ENCODE results near the gene CCDC97.
"Not testable (repeated sequence)": the region's sequence is repeated elsewhere in the genome, so short reads cannot be mapped to it uniquely, and the experiment has no call there.

Gene CCDC97

DNA sequence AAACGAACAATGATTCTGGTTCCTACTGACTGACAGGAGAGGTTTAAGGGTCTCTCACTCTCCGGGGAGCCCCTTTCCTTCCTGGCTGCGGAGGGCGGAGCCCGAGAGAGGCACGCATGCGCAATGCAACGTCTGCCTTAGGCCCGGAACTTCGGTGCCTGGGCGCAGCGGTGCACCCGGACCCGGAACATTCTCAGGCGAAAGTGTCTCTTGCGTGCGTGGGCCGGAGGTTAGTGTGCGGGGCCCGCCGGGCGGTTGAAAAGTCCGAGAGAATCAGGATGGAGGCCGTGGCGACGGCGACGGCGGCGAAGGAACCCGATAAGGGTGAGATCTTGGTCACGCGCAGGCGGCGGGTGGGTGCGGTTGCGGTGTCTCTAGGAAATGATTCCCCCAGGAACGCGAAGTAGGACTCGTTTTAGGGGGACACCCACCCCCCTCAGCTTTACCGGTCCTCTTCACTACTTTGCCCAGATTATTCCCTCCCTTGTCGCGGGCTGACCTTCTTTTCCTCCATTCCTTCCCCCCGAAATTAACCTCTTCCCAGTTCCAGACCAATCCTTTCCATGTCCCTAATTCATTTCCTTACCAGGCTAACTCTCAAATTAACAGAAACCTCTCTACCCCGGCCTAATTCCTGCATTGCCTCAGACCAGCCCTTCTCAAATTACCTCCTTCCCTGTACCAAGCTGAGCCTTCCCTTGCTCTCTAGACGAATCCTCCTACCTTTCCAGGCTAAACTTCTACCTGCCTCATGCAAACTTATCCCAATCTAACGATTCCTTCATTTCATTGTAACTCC lies at the start of gene CCDC97:
Gene CCDC97 (plus strand): TSS at position 140 of the 799 bp plus-strand sequence. CDS start 139 bp downstream, at position 279.
- DNase-seq: peak; percentile 28 to 90 (median 83)

DNA sequence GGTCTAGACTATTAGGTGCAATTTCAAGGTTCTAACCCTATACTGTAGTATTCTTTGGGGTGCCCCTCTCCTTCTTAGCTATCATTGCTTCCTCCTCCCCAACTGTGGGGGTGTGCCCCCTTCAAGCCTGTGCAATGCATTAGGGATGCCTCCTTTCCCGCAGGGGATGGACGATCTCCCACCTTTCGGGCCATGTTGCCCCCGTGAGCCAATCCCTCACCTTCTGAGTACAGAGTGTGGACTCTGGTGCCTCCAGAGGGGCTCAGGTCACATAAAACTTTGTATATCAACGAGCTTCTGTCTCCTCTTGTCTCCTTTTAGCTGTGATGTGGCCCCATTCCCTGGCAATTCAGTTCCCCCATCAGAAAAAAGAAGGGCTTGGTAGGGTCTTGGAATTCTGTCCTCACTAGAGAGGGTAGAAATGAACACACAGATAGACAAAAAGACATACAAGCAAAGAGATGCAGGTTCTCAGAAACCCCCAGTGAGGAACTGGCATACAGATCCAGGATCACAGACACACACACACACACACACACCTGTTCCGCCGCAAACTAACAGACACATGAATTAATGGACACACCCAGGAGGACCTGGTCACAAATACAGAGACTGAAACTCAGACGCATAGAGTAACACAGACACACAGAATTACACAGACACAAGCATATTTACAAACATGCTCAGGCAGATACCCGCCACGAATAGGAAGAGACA lies 48.3 kb upstream of the CCDC97 start:
- peak in 2 of 14 donors; percentile 3 to 22 for DNase-seq

DNA sequence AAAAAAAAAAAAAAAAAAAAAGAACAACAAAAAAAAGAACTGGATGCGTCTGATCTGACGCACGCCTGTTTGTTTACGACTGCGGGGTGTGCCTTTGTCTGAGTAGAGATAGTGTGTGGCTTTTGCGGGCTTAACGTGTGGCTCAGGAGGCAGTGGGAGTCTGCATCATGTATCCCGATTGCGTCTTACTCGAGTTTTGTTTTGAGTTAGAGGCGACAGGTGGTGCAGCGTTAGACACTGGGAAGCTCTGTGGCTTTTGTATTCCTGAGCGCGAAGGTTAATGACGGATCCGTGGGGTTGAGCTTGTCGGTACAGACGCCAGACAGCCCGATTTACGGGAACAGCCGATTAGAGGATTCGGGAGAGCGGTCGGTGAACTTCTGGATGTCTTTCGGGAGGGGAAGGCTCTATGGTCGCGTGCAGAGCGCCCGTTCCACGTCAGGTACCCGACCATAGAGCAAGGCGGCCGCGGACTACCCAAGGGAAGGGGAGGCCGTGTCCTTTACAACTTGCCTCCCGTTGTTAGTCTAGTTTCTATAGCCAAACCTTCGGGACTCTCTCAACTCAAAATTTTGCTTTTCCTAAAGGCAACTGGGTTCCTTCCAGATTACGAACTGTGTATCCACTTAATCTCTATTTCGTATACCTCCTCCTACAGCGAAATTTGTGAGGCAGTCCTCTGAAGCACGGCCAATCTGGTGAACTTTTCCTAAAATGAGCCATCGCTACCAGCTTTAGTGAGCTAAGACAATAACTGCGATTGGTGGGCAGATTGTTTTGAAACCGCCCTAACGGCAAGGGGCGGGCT lies 46.7 kb upstream of the CCDC97 start:
- DNase-seq: peak in 11 of 14 donors; percentile 23 to 94 (median 79)

DNA sequence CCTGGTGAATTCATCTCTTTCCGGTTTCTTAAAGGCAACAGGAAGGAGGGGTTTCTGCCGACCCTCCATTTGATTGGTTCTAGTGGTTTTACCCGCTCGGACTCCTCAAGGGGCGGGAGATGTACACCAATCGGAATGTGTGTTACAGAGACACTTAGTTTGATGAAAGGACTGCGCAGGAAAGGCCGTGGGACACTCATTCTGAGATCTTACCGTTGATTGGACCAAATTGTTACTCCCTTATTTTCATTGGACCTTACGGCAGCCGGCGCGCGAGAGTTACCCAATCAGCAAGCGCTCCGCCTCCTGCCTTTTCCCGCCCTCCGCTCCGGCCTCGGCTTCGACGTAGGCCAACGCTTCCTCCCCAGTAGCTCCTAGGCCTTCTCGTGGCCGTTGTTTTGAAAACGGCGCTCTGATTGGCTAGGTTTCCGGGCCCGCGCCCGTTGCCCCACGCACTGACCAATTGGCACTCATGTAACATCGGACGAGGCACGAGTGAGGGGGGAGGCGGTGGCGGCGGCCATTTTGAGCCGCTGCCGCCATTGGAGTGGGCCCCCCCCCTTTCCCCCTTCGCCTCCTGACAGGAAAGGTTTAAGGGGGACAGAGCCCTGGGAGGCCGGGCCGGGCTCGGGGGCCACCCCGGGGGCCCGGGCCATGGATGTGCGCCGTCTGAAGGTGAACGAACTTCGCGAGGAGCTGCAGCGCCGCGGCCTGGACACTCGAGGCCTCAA lies 46.0 kb upstream of the CCDC97 start, which contains the start of gene HNRNPUL1:
Gene HNRNPUL1 (plus strand): TSS at position 523 of the 731 bp plus-strand sequence. CDS start 132 bp downstream, at position 655.
- DNase-seq: peak; percentile 97 to 100 (median 100)

DNA sequence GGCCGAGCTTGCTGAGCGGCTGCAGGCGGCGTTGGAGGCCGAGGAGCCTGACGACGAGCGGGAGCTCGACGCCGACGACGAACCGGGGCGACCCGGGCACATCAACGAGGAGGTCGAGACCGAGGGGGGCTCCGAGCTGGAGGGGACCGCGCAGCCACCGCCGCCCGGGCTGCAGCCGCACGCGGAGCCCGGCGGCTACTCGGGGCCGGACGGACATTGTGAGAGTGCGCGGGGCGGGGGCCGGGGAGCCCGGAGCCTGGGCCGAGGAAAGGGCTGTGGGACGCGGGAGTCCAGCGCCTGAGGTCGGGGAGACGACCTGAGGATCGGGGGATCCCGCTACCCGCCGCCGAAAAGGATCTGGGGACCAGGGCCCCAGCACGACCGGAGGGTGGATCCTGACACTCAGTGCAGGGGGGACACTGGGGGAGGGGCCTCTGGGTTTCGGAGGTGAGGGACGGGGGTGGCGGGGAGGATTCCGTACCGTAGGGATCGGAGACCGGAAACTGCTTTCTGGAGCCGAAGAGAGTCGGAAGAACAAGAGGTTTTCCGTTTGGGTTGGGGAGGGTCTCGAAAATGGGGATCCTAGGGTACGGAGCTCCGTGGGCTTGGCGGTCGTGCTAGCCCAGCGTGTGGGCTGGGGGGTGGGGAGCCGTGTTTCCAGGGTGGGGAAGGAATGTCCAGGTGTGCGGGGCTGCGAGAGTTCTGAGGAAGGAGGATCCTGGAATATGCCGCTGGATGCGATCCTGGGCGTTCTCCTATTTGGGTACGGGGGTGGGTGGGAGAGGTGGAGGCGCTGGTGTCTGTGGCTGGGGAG lies 45.2 kb upstream of the CCDC97 start:
- peak in 4 of 14 donors; percentile 32 to 64 (median 46) for DNase-seq

DNA sequence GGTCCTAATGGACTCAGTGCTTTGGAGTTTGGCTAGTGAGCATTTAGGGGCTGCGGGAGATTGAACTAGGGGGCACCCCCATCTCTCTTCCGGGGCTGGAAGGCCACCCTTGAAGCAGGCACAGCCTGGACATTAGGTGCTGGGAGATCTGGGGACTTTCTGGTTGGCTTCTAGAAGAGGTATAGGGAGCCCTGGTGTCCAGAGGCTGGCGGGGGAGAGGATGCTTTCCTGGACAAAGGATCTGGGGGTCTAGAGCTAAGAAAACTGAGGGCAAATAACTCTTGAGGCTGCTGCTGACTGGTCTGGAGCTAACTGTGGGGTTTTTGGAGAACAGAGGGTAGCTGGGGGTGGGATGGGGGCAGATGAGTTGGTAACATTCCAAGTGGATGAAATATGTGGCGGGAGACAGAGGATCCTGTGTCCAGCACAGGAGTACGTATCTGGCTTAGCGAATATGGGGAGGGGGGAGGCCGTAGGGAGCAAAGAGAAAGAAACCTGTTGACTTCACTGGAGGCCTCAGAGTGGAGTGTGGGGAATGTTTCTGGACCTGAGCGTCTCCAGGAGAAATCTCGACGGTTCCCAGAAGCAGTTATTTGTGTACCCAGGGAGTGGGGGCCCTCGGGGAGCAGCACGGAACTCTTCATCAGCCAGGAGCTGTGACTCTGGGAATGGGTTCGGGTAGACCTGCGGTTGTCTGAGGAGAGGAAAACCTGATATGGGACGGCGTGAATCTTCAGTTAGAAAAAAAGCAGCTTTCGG lies 44.4 kb upstream of the CCDC97 start:
- DNase-seq: peak in 3 of 14 donors; percentile 3 to 44 (median 4)

DNA sequence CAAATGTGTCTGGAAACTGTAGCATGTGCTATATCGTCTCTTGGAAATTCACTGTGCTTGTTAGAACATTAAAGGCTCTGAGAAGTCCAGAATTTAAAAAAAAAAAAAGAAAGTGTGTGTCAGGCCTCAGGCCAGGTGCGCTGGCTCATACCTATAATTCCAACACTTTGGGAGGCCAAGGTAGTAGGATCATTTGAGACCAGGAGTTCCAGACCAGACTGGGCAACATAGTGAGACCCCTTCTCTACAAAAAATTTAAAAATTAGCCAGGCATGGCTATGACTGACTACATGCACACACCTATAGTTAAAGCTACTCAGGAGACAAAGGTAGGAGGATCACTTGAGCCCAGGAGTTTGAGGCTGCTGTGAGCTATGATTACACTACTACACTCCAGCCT lies 40.9 kb upstream of the CCDC97 start:
- DNase-seq: no peak

DNA sequence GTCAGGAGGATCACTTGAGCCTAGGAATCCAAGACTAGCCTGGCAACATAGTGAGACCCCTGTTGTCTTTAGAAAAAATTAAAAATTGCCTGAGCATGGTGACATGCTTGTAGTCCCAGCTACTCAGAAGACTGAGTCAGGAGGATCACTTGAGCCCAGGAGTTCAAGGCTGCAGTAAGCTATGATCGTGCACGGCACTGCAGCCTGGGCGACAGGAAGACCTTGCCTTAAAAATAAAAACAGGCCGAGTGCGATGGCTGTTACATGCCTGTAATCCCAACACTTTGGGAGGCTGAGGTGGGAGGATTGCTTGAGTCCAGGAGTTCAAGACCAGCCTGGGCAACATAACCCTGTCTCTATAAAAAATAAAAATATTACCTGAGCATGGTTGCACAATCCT lies 40.4 kb upstream of the CCDC97 start:
- DNase-seq: no peak

DNA sequence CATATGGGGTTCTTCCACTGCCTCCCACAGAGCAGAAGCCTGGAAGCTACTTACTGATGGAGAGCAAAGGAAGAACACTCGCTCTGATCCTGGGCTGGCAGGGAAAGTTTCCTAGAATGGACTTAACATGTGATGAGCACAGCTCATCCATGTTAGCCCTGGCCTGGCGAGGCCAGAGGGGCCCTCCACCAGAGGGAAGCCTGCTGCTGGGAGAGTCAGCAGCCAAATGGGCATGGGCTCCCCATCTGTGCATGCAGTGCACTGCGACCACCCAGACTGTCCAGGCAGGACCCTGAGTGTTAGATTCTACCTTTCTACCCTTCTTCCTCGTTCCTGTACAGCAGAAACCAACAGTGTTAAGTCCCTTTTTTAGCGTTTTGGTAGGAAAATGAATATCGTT lies 36.9 kb upstream of the CCDC97 start:
- DNase-seq: no peak

DNA sequence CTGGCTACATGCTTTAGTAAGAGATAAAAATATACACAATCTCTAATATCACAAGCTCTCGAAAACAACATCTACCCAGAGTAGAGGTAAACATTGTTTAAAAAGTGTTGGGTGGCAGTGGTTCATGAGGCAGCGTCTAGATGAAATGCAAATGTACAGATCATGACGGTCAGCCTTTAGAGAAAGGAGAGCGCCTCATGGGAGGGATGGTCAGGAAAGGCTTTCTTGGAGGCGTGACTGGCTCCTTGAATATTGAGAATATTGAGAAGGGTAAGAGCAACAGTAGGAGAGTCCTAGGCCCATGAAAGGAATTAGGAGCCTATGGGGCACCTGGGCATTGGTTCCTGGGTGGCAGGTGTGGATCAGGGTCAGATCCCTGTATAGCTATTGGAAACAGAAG lies 35.2 kb upstream of the CCDC97 start:
- DNase-seq: no peak

DNA sequence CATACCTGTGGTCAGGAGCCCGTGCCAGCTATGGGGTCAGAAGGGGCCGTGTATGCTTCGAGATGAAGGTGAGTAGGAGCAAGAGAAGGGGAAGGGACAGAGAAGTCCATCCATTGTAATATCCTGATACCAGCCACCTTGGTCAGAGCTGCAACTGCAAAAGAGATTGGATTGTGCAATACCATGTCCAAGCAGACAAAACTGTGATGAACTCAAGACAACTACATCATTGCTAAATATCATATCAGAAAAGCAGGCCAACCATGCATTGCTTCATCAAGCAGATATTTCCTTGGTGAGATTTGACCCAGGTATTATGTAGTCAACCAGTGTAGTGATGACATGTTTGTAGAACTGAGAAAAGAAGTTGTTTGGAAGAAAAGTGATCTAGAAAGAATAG lies 33.7 kb upstream of the CCDC97 start:
- no peak for DNase-seq

DNA sequence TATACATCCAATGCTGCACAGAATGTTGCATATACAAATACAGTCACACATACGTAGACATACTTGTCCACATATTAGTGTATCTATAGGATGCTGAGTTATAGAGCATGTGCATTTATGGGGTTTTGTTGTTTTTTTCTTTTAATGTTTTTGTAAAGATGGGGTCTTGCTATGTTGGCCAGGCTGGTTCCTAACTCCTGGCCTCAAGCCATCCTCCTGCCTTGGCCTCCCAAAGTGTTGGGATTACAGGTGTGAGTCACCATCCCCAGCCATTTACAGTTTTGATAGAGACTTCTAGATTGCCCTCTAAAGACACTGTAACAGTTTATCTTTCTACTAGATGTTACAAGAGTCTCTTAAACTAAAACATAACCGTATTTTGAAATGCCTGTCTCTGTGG lies 31.5 kb upstream of the CCDC97 start:
- no peak for DNase-seq

DNA sequence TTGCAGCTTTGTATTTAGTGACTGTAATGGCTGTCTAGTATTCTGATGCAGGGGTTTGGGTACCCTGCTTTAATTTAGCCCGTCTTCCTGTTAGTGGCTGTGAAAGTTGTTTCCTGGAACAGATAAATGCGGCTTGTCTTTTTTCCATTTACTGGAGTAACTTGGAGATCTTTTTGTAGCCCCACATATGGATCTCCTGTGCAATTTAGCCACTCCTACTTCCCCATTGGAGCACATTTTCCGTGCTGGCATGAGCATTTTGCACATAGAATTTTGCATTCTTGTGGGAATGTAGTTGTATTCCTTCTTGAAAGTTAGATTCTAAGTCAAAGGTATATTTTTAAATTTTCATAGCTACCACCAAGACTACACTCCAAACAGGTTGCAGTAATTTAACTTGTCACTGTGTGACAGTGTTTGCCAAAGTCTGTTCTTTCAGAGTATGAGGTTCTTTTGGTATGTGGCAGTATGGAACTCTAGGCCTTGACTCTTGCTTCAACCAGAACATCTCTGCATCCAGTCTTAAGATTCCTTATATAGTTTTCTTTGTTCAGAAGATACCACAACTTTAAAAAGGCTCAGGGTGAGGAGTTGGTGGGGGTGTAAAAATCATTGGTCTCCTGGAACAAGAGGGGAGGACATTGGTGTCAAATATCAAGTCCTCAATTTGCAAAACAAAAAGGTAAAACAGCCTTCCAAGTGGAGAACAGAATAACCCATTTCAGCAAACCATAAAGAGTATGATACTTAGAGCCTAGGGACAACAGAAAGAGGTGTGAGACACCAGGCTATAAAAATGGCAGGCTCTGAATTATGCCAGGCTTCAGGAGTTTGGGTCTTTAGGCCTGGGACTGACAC lies 21.1 kb upstream of the CCDC97 start:
- no peak for DNase-seq

DNA sequence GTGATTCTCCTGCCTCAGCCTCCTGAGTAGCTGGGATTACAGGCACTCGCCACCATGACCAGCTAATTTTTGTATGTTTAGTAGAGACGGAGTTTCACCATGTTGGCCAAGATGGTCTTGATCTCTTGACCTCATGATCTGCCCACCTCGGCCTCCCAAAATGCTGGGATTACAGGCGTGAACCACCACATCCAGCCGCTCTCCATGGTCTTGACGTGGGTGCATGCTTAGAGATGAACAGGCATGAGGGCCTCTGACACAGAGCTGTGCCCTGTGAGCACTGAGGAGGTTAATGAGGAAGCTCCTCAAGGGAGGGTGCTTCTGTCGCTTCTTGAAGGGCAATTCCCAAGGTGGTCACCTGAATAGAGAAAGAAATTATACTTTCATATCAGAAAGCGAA lies 20.2 kb upstream of the CCDC97 start:
- DNase-seq: not testable (repeated sequence)

DNA sequence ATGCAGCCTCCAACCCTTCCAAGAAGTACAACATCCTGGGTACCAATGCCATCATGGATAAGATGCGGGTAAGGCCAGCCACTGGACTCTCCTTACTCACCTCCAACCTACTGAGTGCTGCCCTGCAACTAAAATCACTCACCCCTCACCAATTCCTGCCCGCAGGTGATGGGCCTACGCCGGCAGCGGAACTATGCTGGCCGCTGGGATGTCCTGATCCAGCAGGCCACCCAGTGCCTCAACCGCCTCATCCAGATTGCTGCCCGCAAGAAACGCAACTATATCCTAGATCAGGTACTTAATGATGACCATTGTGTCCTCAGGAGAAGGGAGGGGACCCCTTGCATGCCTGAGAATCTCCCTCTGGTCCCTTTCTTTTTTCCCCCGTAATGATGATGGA lies 15.6 kb upstream of the CCDC97 start:
- no peak for DNase-seq

DNA sequence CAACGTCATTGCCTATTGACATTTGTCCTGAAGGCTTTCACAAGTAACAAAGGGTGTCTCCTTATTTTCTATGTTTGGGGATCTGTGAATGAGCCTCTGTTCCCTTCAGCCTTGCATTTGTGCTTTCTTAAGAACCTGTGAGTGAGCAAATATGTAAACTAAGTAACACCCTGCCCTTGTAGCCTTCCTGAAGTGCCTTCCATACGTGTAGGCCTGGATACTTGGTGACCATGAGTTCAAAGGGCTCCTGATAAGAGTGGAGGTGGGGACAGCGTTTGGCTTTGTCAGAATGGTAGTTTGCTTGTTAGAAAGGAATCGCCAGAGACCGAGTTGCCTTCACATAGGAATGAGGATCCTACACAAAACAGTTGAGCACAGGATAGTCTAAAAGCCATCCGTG lies 14.5 kb upstream of the CCDC97 start:
- no peak for DNase-seq

DNA sequence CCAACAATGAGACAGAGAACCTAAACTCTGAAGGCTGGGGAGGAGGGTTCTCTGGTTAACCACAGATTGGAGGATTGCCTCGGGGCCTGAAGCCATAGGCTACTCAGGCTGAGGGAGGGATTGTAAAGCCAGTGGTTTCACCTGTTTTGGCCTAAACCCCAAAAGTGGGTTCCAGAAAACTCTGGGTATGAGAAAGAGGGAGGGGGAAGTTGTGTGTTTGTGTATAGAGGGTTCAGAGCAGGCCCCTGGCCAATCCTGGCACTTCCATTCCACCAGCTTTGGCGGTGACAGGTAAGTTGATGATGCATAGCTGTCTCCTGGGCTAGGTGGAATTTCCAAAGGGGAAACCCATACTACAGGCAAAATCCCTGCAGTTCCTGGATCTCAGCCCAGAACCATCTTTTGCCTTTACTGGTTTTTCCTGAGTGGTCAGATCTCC lies 13.5 kb upstream of the CCDC97 start:
- DNase-seq: no peak

DNA sequence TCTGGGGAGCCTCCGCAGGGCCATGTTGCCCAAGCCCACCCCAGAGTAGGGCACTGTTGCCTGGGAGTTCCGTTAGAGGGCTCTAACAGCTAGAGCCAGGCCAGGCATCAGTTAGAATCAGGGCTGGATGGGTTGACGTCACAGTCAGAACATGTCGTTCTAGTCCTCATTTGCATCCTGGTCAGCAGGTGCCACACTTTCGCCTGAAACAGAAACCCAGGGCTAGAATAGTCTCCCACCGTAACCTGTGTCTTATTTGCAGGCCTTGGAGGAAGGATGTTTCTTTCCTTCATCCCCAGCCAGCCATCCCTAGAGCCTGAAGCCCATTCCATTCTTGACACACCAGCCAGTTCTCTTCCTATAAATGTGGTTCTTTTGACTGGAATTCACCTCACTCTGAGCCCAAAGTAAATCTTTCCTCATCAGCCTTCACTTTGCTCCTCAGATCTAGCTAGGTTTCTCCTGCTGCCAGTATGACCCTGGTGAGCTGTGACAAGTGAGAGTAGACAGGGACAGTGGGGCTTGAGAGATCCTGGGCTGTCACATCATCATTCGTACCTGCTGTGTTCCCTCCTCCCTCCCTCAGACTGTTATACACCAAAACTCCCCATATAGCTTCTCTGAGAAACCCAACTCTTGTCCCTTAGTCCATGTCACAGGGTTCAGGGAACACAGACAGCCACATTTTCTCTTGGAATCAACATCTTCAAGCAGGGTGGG lies 12.2 kb upstream of the CCDC97 start:
- DNase-seq: peak in 1 of 14 donors; percentile 27

Data from C1 segment of cervical spinal cord (tissue), 14 donors.